Measurements from ENCODE around the gene CMTR1. TPM values are rescaled to one million over a fixed set of nuclear protein-coding genes. Genes with fewer than 3 reads are reported as not detected.

Gene CMTR1
- total RNA-seq, 4 donors from 2014 or later = 39.3 to 45.0 (median 40.9) TPM

GRCh38 chr6:37524025-37524969, 91.3 kb downstream of the CMTR1 start:
- WGBS, 2 donors = 67 to 71% methylated on average over 19 of the region's 19 CpGs
- no peak for DNase-seq (ENCODE audit: low spot score in 2 of 2)
- H3K27me3 ChIP-seq = peaks cover 0 to 22% of the 10 kb centered on the region in 2 donors

GRCh38 chr6:37524970-37525318, 91.9 kb downstream of the CMTR1 start:
- DNase-seq (ENCODE audit: low spot score in 2 of 2) = no peak
- no peaks in the 10 kb centered on the region for H3K4me1 ChIP-seq
- H3K27me3 ChIP-seq = peaks cover 0 to 25% of the 10 kb centered on the region in 2 donors
- H3K4me3 ChIP-seq = no peak overlapping the region
- H3K36me3 ChIP-seq = no peaks in the 10 kb centered on the region
- no peak overlapping the region for H3K27ac ChIP-seq
- WGBS, 2 donors = 75 to 78% methylated on average over 4 of the region's 4 CpGs
- H3K9me3 ChIP-seq = no peaks in the 10 kb centered on the region
- no peak for TF ChIP-seq POLR2A (IDR thresholded peaks at IDR 0.05)
- TF ChIP-seq CTCF (IDR thresholded peaks at IDR 0.05) = no peak
- TF ChIP-seq EP300 (IDR thresholded peaks at IDR 0.05) = no peak

More at GRCh38 chr6:37524025-37524969, 91.3 kb downstream of the CMTR1 start:
- no peak for TF ChIP-seq POLR2A (IDR thresholded peaks at IDR 0.05)
- TF ChIP-seq CTCF (IDR thresholded peaks at IDR 0.05) = no peak
- no peak for TF ChIP-seq EP300 (IDR thresholded peaks at IDR 0.05)
- no peak overlapping the region for H3K27ac ChIP-seq
- no peak overlapping the region for H3K4me3 ChIP-seq
- H3K4me1 ChIP-seq = no peaks in the 10 kb centered on the region
- H3K36me3 ChIP-seq = no peaks in the 10 kb centered on the region
- peaks cover 0 to 4% (median 0%) of the 10 kb centered on the region in 4 donors for H3K9me3 ChIP-seq

- Histone ChIP-seq H3K9me3 (no peaks in the 10 kb centered on the region), H3K4me1 (no peaks in the 10 kb centered on the region), H3K27me3 (peaks cover 0 to 32% of the 10 kb centered on the region in 2 donors), H3K4me3 (no peak overlapping the region), H3K27ac (no peak overlapping the region), H3K36me3 (no peaks in the 10 kb centered on the region)
- WGBS, 2 donors = 58 to 67% methylated on average over 12 of the region's 12 CpGs
- no peak for DNase-seq (ENCODE audit: low spot score in 2 of 2)
- TF ChIP-seq CTCF (IDR thresholded peaks at IDR 0.05) = no peak
- TF ChIP-seq POLR2A (IDR thresholded peaks at IDR 0.05) = no peak
- no peak for TF ChIP-seq EP300 (IDR thresholded peaks at IDR 0.05)
Observed at GRCh38 chr6:37525460-37526357, 92.7 kb downstream of the CMTR1 start.

- H3K36me3 ChIP-seq = no peaks in the 10 kb centered on the region
- TF ChIP-seq POLR2A (IDR thresholded peaks at IDR 0.05) (no peak), EP300 (IDR thresholded peaks at IDR 0.05) (no peak), CTCF (IDR thresholded peaks at IDR 0.05) (no peak)
- H3K9me3 ChIP-seq = no peaks in the 10 kb centered on the region
- no peak overlapping the region for H3K27ac ChIP-seq
- peaks cover 0 to 51% of the 10 kb centered on the region in 2 donors for H3K27me3 ChIP-seq
- H3K4me3 ChIP-seq = no peak overlapping the region
- WGBS, 2 donors = 45 to 52% methylated on average over 8 of the region's 8 CpGs
- DNase-seq (ENCODE audit: low spot score in 2 of 2) = no peak
- H3K4me1 ChIP-seq = no peaks in the 10 kb centered on the region
Observed at GRCh38 chr6:37528541-37528940, 95.5 kb downstream of the CMTR1 start.

Data from tibial nerve (tissue), 4 donors.